ENCODE data around the gene THADA.

The THADA gene

GRCh38 chr2:43332653-43333052, 263.2 kb downstream of the THADA start:
- H3K79me2 ChIP-seq, result no peaks in the 10 kb centered on the region
- no peaks in the 10 kb centered on the region for H3K9me3 ChIP-seq (ENCODE audit: control insufficient read depth, low read length)
- H3K36me3 ChIP-seq (ENCODE audit: control insufficient read depth, insufficient read depth, low read length), result no peaks in the 10 kb centered on the region
- peak overlapping the region; percentile 11 for H3K27ac ChIP-seq
- no peaks in the 10 kb centered on the region for H3K27me3 ChIP-seq (ENCODE audit: control insufficient read depth, insufficient read depth, low read length)
- H2AFZ ChIP-seq, result no peak overlapping the region
- H3K4me3 ChIP-seq (ENCODE audit: low read depth, low read length), result no peak overlapping the region
- H3K4me2 ChIP-seq (ENCODE audit: low read length), result no peak overlapping the region
- no peak for TF ChIP-seq CTCF (IDR thresholded peaks at IDR 0.05)
- no peak overlapping the region for H3K9ac ChIP-seq
- peaks cover 22% of the 10 kb centered on the region for H3K4me1 ChIP-seq

GRCh38 chr2:43331422-43331821, 264.4 kb downstream of the THADA start:
- H3K27ac ChIP-seq, result no peak overlapping the region
- H3K4me1 ChIP-seq, result peaks cover 19% of the 10 kb centered on the region
- no peak for TF ChIP-seq CTCF (IDR thresholded peaks at IDR 0.05)

GRCh38 chr2:43329637-43330036, 266.2 kb downstream of the THADA start:
- no peak overlapping the region for H3K27ac ChIP-seq
- peaks cover 19% of the 10 kb centered on the region for H3K4me1 ChIP-seq

More at GRCh38 chr2:43331422-43331821, 264.4 kb downstream of the THADA start:
- Histone ChIP-seq H3K36me3 (ENCODE audit: control insufficient read depth, insufficient read depth, low read length) (no peaks in the 10 kb centered on the region), H3K79me2 (no peaks in the 10 kb centered on the region), H2AFZ (no peak overlapping the region), H3K9me3 (ENCODE audit: control insufficient read depth, low read length) (no peaks in the 10 kb centered on the region), H3K27me3 (ENCODE audit: control insufficient read depth, insufficient read depth, low read length) (no peaks in the 10 kb centered on the region), H3K9ac (no peak overlapping the region), H3K4me3 (ENCODE audit: low read depth, low read length) (no peak overlapping the region), H3K4me2 (ENCODE audit: low read length) (no peak overlapping the region)

GRCh38 chr2:43328832-43329231, 267.0 kb downstream of the THADA start:
- Histone ChIP-seq H3K27ac (no peak overlapping the region), H3K4me3 (ENCODE audit: low read depth, low read length) (no peak overlapping the region), H3K9me3 (ENCODE audit: control insufficient read depth, low read length) (no peaks in the 10 kb centered on the region), H3K9ac (no peak overlapping the region), H3K4me1 (peaks cover 17% of the 10 kb centered on the region), H3K36me3 (ENCODE audit: control insufficient read depth, insufficient read depth, low read length) (no peaks in the 10 kb centered on the region), H2AFZ (no peak overlapping the region), H3K27me3 (ENCODE audit: control insufficient read depth, insufficient read depth, low read length) (no peaks in the 10 kb centered on the region), H3K79me2 (no peaks in the 10 kb centered on the region), H3K4me2 (ENCODE audit: low read length) (no peak overlapping the region)
- no peak for TF ChIP-seq CTCF (IDR thresholded peaks at IDR 0.05)

More at GRCh38 chr2:43329637-43330036, 266.2 kb downstream of the THADA start:
- TF ChIP-seq CTCF (IDR thresholded peaks at IDR 0.05), result no peak
- no peaks in the 10 kb centered on the region for H3K9me3 ChIP-seq (ENCODE audit: control insufficient read depth, low read length)
- H3K36me3 ChIP-seq (ENCODE audit: control insufficient read depth, insufficient read depth, low read length), result no peaks in the 10 kb centered on the region
- no peak overlapping the region for H3K9ac ChIP-seq
- no peaks in the 10 kb centered on the region for H3K79me2 ChIP-seq
- no peak overlapping the region for H2AFZ ChIP-seq
- no peak overlapping the region for H3K4me2 ChIP-seq (ENCODE audit: low read length)
- H3K4me3 ChIP-seq (ENCODE audit: low read depth, low read length), result no peak overlapping the region
- H3K27me3 ChIP-seq (ENCODE audit: control insufficient read depth, insufficient read depth, low read length), result no peaks in the 10 kb centered on the region

GRCh38 chr2:43328133-43328532, 267.7 kb downstream of the THADA start:
- Histone ChIP-seq H2AFZ (no peak overlapping the region), H3K9ac (no peak overlapping the region), H3K36me3 (ENCODE audit: control insufficient read depth, insufficient read depth, low read length) (no peaks in the 10 kb centered on the region), H3K27ac (no peak overlapping the region), H3K79me2 (no peaks in the 10 kb centered on the region), H3K4me1 (peaks cover 11% of the 10 kb centered on the region), H3K9me3 (ENCODE audit: control insufficient read depth, low read length) (no peaks in the 10 kb centered on the region), H3K4me2 (ENCODE audit: low read length) (no peak overlapping the region), H3K27me3 (ENCODE audit: control insufficient read depth, insufficient read depth, low read length) (no peaks in the 10 kb centered on the region), H3K4me3 (ENCODE audit: low read depth, low read length) (no peak overlapping the region)
- TF ChIP-seq CTCF (IDR thresholded peaks at IDR 0.05), result no peak

Measured in parathyroid adenoma (tissue), 2 donors.